Measurements from ENCODE around the gene AGAP1.

DNA sequence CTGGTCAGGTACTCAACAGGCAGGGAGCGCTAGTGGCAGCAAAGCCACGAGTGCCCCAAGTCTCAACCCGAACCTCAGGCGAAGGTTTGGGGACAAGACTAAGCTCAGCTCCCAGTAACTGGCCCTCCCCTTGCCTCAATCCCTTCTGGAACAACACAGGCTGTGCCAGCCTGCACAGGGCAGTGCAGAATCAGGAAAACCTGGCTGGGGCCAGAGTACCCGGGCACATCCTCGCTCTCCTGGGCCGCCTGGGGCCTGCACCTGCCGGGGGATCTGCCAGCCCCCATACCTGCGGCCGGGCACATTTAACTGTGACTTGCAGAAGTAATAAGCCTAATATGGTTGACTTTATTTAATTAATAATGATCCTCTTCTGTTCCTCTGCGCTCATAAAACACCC lies 613.7 kb downstream of the AGAP1 start:
- TF ChIP-seq, protein P1, sequence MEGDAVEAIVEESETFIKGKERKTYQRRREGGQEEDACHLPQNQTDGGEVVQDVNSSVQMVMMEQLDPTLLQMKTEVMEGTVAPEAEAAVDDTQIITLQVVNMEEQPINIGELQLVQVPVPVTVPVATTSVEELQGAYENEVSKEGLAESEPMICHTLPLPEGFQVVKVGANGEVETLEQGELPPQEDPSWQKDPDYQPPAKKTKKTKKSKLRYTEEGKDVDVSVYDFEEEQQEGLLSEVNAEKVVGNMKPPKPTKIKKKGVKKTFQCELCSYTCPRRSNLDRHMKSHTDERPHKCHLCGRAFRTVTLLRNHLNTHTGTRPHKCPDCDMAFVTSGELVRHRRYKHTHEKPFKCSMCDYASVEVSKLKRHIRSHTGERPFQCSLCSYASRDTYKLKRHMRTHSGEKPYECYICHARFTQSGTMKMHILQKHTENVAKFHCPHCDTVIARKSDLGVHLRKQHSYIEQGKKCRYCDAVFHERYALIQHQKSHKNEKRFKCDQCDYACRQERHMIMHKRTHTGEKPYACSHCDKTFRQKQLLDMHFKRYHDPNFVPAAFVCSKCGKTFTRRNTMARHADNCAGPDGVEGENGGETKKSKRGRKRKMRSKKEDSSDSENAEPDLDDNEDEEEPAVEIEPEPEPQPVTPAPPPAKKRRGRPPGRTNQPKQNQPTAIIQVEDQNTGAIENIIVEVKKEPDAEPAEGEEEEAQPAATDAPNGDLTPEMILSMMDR (IDR thresholded peaks at IDR 0.05), result no peak
- no peak for TF ChIP-seq POLR2A (IDR thresholded peaks at IDR 0.05)
